ENCODE data around the gene SRCAP.

SRCAP gene

GRCh38 chr16:30777591-30778297, 78.8 kb downstream of the SRCAP start:
- no peak for DNase-seq

GRCh38 chr16:30778549-30779244, 79.7 kb downstream of the SRCAP start:
- DNase-seq: no peak

- DNase-seq: no peak
Measured at GRCh38 chr16:30779596-30779995, 80.6 kb downstream of the SRCAP start.

GRCh38 chr16:30780021-30780420, 81.0 kb downstream of the SRCAP start:
- DNase-seq: no peak

DNA sequence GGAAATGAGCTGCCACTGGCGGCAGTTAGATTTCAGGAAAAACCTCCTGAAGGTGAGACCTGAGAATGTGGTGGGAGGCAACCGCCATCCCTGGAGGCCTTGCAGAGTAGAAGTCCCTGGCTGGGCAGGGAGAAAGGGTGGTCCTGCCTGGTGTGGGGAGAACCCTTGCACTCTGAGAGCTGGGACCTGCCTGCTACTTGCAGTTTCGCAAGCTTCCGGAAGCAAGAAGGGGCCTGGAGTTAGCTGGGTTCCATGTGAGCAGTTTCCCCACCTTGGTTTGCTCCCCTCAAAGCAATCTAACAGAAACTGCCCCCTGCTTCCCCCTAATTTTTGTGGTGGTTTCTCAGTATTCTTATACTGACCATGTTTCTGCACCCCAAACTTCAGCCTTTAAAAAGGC, 81.6 kb downstream of the SRCAP start:
- DNase-seq: no peak

DNA sequence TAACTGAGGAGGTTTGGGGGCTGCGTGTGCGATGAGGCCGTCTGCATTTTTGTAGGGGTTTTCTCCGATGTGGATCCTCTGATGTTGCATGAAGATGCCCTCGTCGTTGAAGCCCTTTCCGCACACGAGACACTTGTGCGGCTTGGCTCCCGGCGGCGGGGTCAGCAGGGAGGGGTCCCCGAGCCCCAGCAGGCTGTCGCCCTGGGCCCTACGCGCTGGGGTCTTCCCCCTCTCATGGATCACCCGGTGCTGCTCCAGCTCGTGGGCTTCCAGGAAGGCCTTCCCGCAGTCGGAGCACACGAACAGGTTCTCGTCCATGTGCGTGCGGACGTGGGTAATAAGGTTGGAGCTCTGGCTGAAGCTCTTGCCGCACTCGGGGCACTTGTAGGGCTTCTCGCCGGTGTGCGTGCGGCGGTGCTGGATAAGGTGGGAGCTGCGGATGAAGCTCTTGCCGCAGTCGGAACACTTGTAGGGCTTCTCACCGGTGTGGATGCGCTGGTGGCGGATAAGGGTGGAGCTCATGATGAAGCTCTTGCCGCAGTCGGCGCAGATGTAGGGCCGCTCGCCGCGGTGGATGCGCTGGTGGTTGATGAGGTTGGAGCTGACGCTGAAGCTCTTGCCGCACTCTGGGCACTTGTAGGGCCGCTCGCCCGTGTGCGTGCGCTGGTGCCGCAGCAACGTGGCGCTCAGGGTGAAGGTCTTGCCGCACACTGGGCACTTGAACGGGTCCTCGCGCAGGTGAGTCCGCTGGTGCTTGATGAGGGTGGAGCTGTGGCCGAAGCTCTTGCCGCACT, 83.7 kb downstream of the SRCAP start:
- DNase-seq: no peak

- DNase-seq: no peak
Measured at GRCh38 chr16:30783280-30784109, 84.5 kb downstream of the SRCAP start.

- DNase-seq: no peak
Measured at GRCh38 chr16:30784215-30784614, 85.2 kb downstream of the SRCAP start.

GRCh38 chr16:30785126-30786106, 86.4 kb downstream of the SRCAP start:
- no peak for DNase-seq

- peak; percentile 24 for DNase-seq
Measured at GRCh38 chr16:30786115-30786935, 87.4 kb downstream of the SRCAP start.

GRCh38 chr16:30786936-30787612, 88.1 kb downstream of the SRCAP start, which contains the start of gene ZNF629:
TSS of gene ZNF629 (minus strand) at chr16:30787205. CDS start at chr16:30784482, 2,723 bp downstream.
- peak; percentile 45 for DNase-seq

DNA sequence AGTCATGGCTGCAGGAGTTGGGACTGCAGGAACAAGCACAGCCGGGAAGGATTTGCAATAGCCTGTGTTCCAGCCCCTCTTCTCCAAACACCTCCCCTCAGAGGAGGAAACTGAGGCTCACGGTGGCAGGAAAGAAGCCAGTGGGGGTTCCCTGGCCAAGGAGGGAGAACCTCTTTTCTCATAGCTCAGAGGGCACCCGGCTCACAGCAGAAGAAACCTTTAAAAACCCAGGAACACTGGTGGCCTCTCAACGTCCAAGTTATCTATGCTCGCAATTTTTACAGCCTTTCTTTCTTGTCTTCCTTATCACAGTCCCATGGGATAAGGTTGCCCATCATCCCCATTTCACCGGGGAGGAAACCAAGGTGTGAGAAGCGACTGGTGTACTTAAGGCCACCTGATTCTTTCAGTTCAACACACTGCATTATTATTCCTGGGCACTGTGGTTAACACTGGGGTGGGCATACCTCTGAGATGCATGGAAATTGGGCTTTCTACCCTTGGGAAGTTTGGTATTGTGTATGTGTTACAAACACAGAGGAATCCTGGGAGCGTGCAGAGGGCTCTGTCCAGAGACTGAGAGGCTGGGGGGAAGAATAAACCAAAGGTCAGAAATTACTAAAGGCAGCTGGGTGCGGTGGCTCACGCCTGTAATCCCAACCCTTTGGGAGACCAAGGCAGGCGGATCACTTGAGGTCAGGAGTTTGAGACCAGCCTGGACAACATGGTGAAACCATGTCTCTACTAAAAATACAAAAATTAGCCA, 88.8 kb downstream of the SRCAP start:
- DNase-seq: no peak

Data from inflammatory macrophage treated with lipopolysaccharide for 4 hours (primary cell).